Duodenal mucosa (tissue), 2 donors: ENCODE results near the gene LRRC46.

Source experiments
- H3K27ac ChIP-seq: one replicate; pipeline ENCODE4 v1.7.0; 2013; ENCODE audit warnings: low read depth, low read length
- H3K27me3 ChIP-seq, 2 donors: one replicate each; pipeline ENCODE4 v1.7.0; 2013; ENCODE audit warnings: low read length in 2 of 2, control low read depth in 1 of 2; ENCODE audit not compliant: insufficient read depth in 2 of 2, control insufficient read depth in 1 of 2
- H3K36me3 ChIP-seq, 2 donors: one replicate each; pipeline ENCODE4 v1.7.0; 2013; ENCODE audit warnings: low read length in 2 of 2, control low read depth in 1 of 2; ENCODE audit not compliant: insufficient read depth in 2 of 2, control insufficient read depth in 1 of 2
- H3K4me1 ChIP-seq, 2 donors: one replicate each; pipeline ENCODE4 v1.7.0; 2013; ENCODE audit warnings: low read length in 2 of 2, control low read depth in 1 of 2; ENCODE audit not compliant: insufficient read depth in 2 of 2, control insufficient read depth in 1 of 2
- H3K4me3 ChIP-seq, 2 donors: one replicate each; pipeline ENCODE4 v1.7.0; 2013; ENCODE audit warnings: low read length in 2 of 2, low read depth in 1 of 2
- H3K9ac ChIP-seq, 2 donors: one replicate each; pipeline ENCODE4 v1.7.0; 2013; ENCODE audit warnings: low read length in 2 of 2, low read depth in 1 of 2
- H3K9me3 ChIP-seq, 2 donors: one replicate each; pipeline ENCODE4 v1.7.0; 2013; ENCODE audit warnings: low read length in 2 of 2, control low read depth in 1 of 2; ENCODE audit not compliant: control insufficient read depth in 1 of 2

LRRC46 gene

GRCh38 chr17:47864791-47865216 lies 33.3 kb downstream of the LRRC46 start:
- Histone ChIP-seq H3K27me3 (peaks cover 7 to 13% of the 10 kb centered on the region in 2 donors), H3K9ac (no peak overlapping the region), H3K36me3 (no peaks in the 10 kb centered on the region), H3K9me3 (no peaks in the 10 kb centered on the region), H3K4me3 (no peak overlapping the region), H3K27ac (no peak overlapping the region), H3K4me1 (peaks cover 0 to 5% of the 10 kb centered on the region in 2 donors)

- Histone ChIP-seq H3K9me3 (no peaks in the 10 kb centered on the region), H3K36me3 (no peaks in the 10 kb centered on the region), H3K27ac (no peak overlapping the region), H3K27me3 (peaks cover 19 to 26% of the 10 kb centered on the region in 2 donors), H3K4me3 (no peak overlapping the region), H3K4me1 (peaks cover 0 to 5% of the 10 kb centered on the region in 2 donors), H3K9ac (no peak overlapping the region)
Observed at GRCh38 chr17:47866941-47867340, 35.5 kb downstream of the LRRC46 start.

- Histone ChIP-seq H3K9me3 (no peaks in the 10 kb centered on the region), H3K36me3 (no peaks in the 10 kb centered on the region), H3K4me3 (no peak overlapping the region), H3K27ac (no peak overlapping the region), H3K4me1 (peaks cover 0 to 5% of the 10 kb centered on the region in 2 donors), H3K9ac (no peak overlapping the region), H3K27me3 (peaks cover 23 to 30% of the 10 kb centered on the region in 2 donors)
Observed at GRCh38 chr17:47867813-47868533, 36.5 kb downstream of the LRRC46 start.

- H3K27me3 ChIP-seq = peaks cover 23 to 38% of the 10 kb centered on the region in 2 donors
- no peak overlapping the region for H3K4me3 ChIP-seq
- no peak overlapping the region for H3K9ac ChIP-seq
- H3K36me3 ChIP-seq = no peaks in the 10 kb centered on the region
- no peaks in the 10 kb centered on the region for H3K9me3 ChIP-seq
- H3K4me1 ChIP-seq = peaks cover 0 to 5% of the 10 kb centered on the region in 2 donors
- H3K27ac ChIP-seq = no peak overlapping the region
Observed at GRCh38 chr17:47869114-47869513, 37.6 kb downstream of the LRRC46 start.

- H3K9ac ChIP-seq = no peak overlapping the region
- no peak overlapping the region for H3K4me3 ChIP-seq
- no peaks in the 10 kb centered on the region for H3K4me1 ChIP-seq
- peaks cover 28 to 38% of the 10 kb centered on the region in 2 donors for H3K27me3 ChIP-seq
- no peak overlapping the region for H3K27ac ChIP-seq
- H3K36me3 ChIP-seq = no peaks in the 10 kb centered on the region
- no peaks in the 10 kb centered on the region for H3K9me3 ChIP-seq
Observed at GRCh38 chr17:47870056-47870455, 38.6 kb downstream of the LRRC46 start.

- no peak overlapping the region for H3K27ac ChIP-seq
- H3K4me1 ChIP-seq = no peaks in the 10 kb centered on the region
- H3K36me3 ChIP-seq = no peaks in the 10 kb centered on the region
- H3K4me3 ChIP-seq = no peak overlapping the region
- H3K9me3 ChIP-seq = no peaks in the 10 kb centered on the region
- H3K9ac ChIP-seq = no peak overlapping the region
- peaks cover 28 to 38% of the 10 kb centered on the region in 2 donors for H3K27me3 ChIP-seq
Observed at GRCh38 chr17:47871048-47871447, 39.6 kb downstream of the LRRC46 start.

GRCh38 chr17:47872019-47872650 lies 40.7 kb downstream of the LRRC46 start:
- Histone ChIP-seq H3K9me3 (no peaks in the 10 kb centered on the region), H3K4me3 (no peak overlapping the region), H3K36me3 (no peaks in the 10 kb centered on the region), H3K27me3 (peaks cover 28 to 38% of the 10 kb centered on the region in 2 donors), H3K9ac (no peak overlapping the region), H3K4me1 (no peaks in the 10 kb centered on the region), H3K27ac (no peak overlapping the region)

GRCh38 chr17:47872651-47873161 lies 41.2 kb downstream of the LRRC46 start:
- no peaks in the 10 kb centered on the region for H3K9me3 ChIP-seq
- no peak overlapping the region for H3K27ac ChIP-seq
- no peaks in the 10 kb centered on the region for H3K4me1 ChIP-seq
- no peaks in the 10 kb centered on the region for H3K36me3 ChIP-seq
- no peak overlapping the region for H3K4me3 ChIP-seq
- peaks cover 28 to 38% of the 10 kb centered on the region in 2 donors for H3K27me3 ChIP-seq
- no peak overlapping the region for H3K9ac ChIP-seq

- H3K27me3 ChIP-seq = peaks cover 23 to 38% of the 10 kb centered on the region in 2 donors
- H3K9me3 ChIP-seq = no peaks in the 10 kb centered on the region
- no peak overlapping the region for H3K4me3 ChIP-seq
- no peaks in the 10 kb centered on the region for H3K4me1 ChIP-seq
- no peak overlapping the region for H3K27ac ChIP-seq
- no peak overlapping the region for H3K9ac ChIP-seq
- H3K36me3 ChIP-seq = no peaks in the 10 kb centered on the region
Observed at GRCh38 chr17:47873200-47874090, 42.0 kb downstream of the LRRC46 start.
